Keratinocyte (primary cell): ENCODE measurements around the gene OR5H15. TPM values are rescaled to one million over a fixed set of nuclear protein-coding genes. Genes with fewer than 3 reads are reported as not detected.
"Not testable (repeated sequence)": the region's sequence is repeated elsewhere in the genome, so short reads cannot be mapped to it uniquely, and the experiment has no call there.

ENCODE experiments used
- DNase-seq: peaks from one replicate; pipeline ENCODE4 v3.0.0-alpha.2; 2011; ENCODE audit warnings: low read depth, missing footprints, low spot score
- FAIRE-seq: peaks from 2 replicates; lab custom pipeline; 2011; peaks lifted over from hg19 to GRCh38; lab: Jason Lieb, UNC
- H2AFZ ChIP-seq: 2 replicates; pipeline ENCODE4 v1.6.0; 2012; ENCODE audit warnings: low read length, control low read depth, inconsistent platforms; ENCODE audit not compliant: control insufficient read depth
- H3K27ac ChIP-seq: 2 replicates; pipeline ENCODE4 v1.5.1; 2011; ENCODE audit warnings: low read length; ENCODE audit not compliant: control insufficient read depth, insufficient read depth
- H3K27me3 ChIP-seq: 3 replicates; pipeline ENCODE4 v1.6.0; 2011; ENCODE audit warnings: low read length; ENCODE audit not compliant: control insufficient read depth, insufficient read depth; ENCODE audit errors: extremely low read depth
- H3K36me3 ChIP-seq, 2 experiments: 2 replicates in 1 of 2; 3 replicates in 1 of 2; pipeline ENCODE4 v1.5.1; 2011; ENCODE audit warnings: low read length in 2 of 2, mild to moderate bottlenecking in 1 of 2; ENCODE audit not compliant: control insufficient read depth in 2 of 2, insufficient read depth in 2 of 2; ENCODE audit errors: extremely low read depth in 1 of 2
- H3K4me1 ChIP-seq: 3 replicates; pipeline ENCODE4 v1.5.1; 2011; ENCODE audit warnings: low read length; ENCODE audit not compliant: control insufficient read depth, insufficient read depth; ENCODE audit errors: extremely low read depth
- H3K4me2 ChIP-seq: 3 replicates; pipeline ENCODE4 v1.6.0; 2011; ENCODE audit warnings: low read depth, low read length; ENCODE audit not compliant: control insufficient read depth, insufficient read depth; ENCODE audit errors: extremely low read depth
- H3K4me3 ChIP-seq, 3 experiments: fragments of 200-600 bp in 1 of 3; sonication (generic) in 1 of 3; 2 replicates in 2 of 3; 3 replicates in 1 of 3; pipeline ENCODE4 v1.5.1; 2011 to 2016; ENCODE audit warnings: low read length in 3 of 3, mild to moderate bottlenecking in 3 of 3, control low read depth in 2 of 3, inconsistent platforms in 1 of 3, low read depth in 1 of 3, mixed read lengths in 1 of 3, mixed run types in 1 of 3, moderate library complexity in 1 of 3; ENCODE audit not compliant: control insufficient read depth in 2 of 3, insufficient read depth in 2 of 3; ENCODE audit errors: extremely low read depth in 1 of 3
- H3K79me2 ChIP-seq: 2 replicates; pipeline ENCODE4 v1.6.0; 2012; ENCODE audit warnings: low read length; ENCODE audit not compliant: control insufficient read depth, insufficient read depth
- H3K9ac ChIP-seq: 3 replicates; pipeline ENCODE4 v1.6.0; 2011; ENCODE audit warnings: low read length; ENCODE audit not compliant: control insufficient read depth, insufficient read depth; ENCODE audit errors: extremely low read depth
- H3K9me1 ChIP-seq: 3 replicates; pipeline ENCODE4 v1.6.0; 2011; ENCODE audit warnings: low read length; ENCODE audit not compliant: control insufficient read depth, insufficient read depth; ENCODE audit errors: extremely low read depth
- H3K9me3 ChIP-seq: 2 replicates; pipeline ENCODE4 v1.5.1; 2012; ENCODE audit warnings: low read depth, low read length; ENCODE audit not compliant: control insufficient read depth
- H4K20me1 ChIP-seq: 3 replicates; pipeline ENCODE4 v1.6.0; 2011; ENCODE audit warnings: low read length; ENCODE audit not compliant: control insufficient read depth, insufficient read depth; ENCODE audit errors: extremely low read depth
- EZH2 ChIP-seq: IDR thresholded peaks from one replicate; pipeline ENCODE4 v1.6.1; 2012; ENCODE audit warnings: inconsistent platforms, mild to moderate bottlenecking, low read length, moderate library complexity
- dilution Hi-C: fragments of 300-500 bp; cut with MboI; formaldehyde crosslinking; loops from one replicate; pipeline ENCODE4 v1.7.0; 2020; ENCODE audit warnings: low sequenced_read_pairs; ENCODE audit not compliant: extremely low pct_ligation_motif_present
- polyA plus RNA-seq, 5 experiments: library from polyadenylated mRNA; depleted of rRNA in 3 of 5; stranded (reverse) in 3 of 5; stranded (forward) in 1 of 5; unstranded in 1 of 5; fragments of >200 nt; gene quantifications; 1 replicate in 1 of 5; 2 replicates in 3 of 5; 3 replicates in 1 of 5; pipeline versions ENCODE4 v1.2.1 to v1.2.3, GENCODE V29; 2011 to 2012; ENCODE audit warnings: missing spikeins in 2 of 5, low read depth in 1 of 5, low replicate concordance in 1 of 5
- TF ChIP-seq, protein P1 (sequence below), 3 experiments: IDR thresholded peaks in 1 of 3; conservative IDR thresholded peaks in 1 of 3; optimal IDR thresholded peaks in 1 of 3; 2 replicates in 2 of 3; 3 replicates in 1 of 3; pipeline versions ENCODE3 to v1.5.1; 2011; ENCODE audit warnings: low read length in 3 of 3, mild to moderate bottlenecking in 3 of 3, moderate library complexity in 2 of 3, control low read depth in 1 of 3, inconsistent platforms in 1 of 3; ENCODE audit not compliant: insufficient read depth in 2 of 3; ENCODE audit errors: extremely low read depth in 1 of 3

The OR5H15 gene
- polyA plus RNA-seq, 1 donor (not counting 4 experiments of a cell fraction or from before 2014, with no cell fraction given) = not detected

DNA sequence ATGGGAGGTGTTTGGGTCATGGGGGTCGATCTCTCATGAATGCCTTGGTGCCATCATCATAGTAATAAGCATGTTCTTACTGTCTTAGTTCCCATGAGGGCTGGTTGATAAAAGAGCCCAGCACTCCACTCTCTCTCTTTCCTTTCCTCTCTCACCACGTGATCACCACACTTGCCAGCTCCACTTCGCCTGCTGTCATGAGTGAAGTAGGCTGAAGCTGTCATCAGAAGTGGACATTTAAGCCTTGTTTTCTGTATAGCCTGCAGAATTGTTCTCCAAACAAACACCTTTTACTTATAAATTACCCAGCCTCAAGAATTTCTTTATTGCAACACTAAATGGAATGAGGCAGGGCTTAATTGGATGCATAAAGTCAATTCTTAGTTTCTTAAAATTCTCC lies 29.9 kb upstream of the OR5H15 start:
- Histone ChIP-seq H3K27me3 (no peaks in the 10 kb centered on the region), H3K4me2 (no peak overlapping the region), H3K27ac (no peak overlapping the region), H2AFZ (no peak overlapping the region), H4K20me1 (no peaks in the 10 kb centered on the region), H3K79me2 (no peaks in the 10 kb centered on the region), H3K4me3 (no peak overlapping the region), H3K36me3 (no peaks in the 10 kb centered on the region), H3K9ac (no peak overlapping the region), H3K9me1 (no peaks in the 10 kb centered on the region), H3K9me3 (no peaks in the 10 kb centered on the region), H3K4me1 (no peaks in the 10 kb centered on the region)
- dilution Hi-C loops = no loop called here
- DNase-seq = no peak
- TF ChIP-seq EZH2 = no peak
- TF ChIP-seq, protein P1, sequence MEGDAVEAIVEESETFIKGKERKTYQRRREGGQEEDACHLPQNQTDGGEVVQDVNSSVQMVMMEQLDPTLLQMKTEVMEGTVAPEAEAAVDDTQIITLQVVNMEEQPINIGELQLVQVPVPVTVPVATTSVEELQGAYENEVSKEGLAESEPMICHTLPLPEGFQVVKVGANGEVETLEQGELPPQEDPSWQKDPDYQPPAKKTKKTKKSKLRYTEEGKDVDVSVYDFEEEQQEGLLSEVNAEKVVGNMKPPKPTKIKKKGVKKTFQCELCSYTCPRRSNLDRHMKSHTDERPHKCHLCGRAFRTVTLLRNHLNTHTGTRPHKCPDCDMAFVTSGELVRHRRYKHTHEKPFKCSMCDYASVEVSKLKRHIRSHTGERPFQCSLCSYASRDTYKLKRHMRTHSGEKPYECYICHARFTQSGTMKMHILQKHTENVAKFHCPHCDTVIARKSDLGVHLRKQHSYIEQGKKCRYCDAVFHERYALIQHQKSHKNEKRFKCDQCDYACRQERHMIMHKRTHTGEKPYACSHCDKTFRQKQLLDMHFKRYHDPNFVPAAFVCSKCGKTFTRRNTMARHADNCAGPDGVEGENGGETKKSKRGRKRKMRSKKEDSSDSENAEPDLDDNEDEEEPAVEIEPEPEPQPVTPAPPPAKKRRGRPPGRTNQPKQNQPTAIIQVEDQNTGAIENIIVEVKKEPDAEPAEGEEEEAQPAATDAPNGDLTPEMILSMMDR (optimal IDR thresholded peaks at IDR 0.05 in 1 of 3, IDR thresholded peaks at IDR 0.05 in 1 of 3, conservative IDR thresholded peaks at IDR 0.05 in 1 of 3; ENCODE audit: extremely low read depth in 1 of 3, insufficient read depth in 2 of 3, low read length in 3 of 3) = no peak
- FAIRE-seq = no peak

DNA sequence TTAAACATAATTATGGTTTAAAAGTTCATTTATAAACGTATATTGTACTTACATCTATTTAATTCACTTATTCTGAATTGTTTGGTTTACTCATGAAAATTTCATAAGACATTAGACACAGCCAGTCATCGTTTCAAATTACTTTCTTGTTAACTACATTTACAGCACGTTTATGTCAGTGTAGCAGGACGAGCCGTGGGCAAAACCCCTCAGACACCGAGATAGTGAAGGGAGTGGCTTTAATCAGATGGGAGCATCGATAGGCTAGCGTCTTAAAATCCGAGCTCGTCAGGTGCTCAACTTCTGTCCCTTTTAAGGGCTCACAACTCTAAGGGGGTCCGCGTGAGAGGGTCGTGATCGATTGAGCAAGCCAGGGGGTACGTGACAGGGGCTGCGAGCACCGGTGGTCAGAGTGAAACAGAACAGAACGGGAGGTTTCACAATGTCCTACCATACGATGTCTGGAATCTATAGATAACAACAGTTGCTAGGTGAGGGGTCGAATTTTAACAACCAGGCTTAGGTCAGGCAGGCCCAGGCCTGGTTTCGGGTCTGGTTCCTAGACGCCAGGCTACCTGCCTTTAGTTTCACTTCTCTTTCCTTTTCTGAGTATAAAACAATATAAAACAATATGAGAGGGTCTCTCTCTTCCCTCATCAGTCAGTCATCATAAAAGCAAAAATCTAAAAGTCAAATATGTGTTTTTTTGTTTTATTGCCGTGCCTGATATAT lies 28.5 kb upstream of the OR5H15 start:
- H3K27ac ChIP-seq, DNase-seq, H3K79me2 ChIP-seq, H3K36me3 ChIP-seq, H2AFZ ChIP-seq, H3K9ac ChIP-seq, H3K4me3 ChIP-seq, H4K20me1 ChIP-seq, H3K9me1 ChIP-seq, FAIRE-seq, H3K9me3 ChIP-seq, H3K4me2 ChIP-seq, dilution Hi-C loops, H3K4me1 ChIP-seq, H3K27me3 ChIP-seq: not testable (repeated sequence)

DNA sequence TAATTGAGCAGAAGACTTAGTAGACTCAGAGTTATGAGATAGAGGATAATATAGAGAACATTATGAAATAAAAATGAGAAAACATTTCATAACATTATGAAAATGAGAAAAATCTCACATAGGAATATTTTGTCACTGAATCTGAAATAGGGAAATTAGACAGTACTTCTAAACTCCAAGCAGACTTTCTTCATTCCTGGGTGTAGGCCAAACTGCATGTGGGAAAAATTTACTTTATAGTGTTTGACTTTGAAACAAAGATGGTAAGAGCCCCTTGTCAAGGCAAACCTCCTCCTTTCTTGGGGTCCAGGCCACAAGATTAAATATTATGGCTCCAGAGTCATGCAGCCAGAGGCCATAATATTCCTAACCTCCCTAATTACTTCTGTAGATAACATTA lies 26.0 kb upstream of the OR5H15 start:
- Histone ChIP-seq H3K27ac (no peak overlapping the region), H3K27me3 (no peaks in the 10 kb centered on the region), H4K20me1 (no peaks in the 10 kb centered on the region), H3K4me3 (no peak overlapping the region), H3K79me2 (no peaks in the 10 kb centered on the region), H3K36me3 (no peaks in the 10 kb centered on the region), H3K9me1 (no peaks in the 10 kb centered on the region), H3K4me2 (no peak overlapping the region), H3K9me3 (no peaks in the 10 kb centered on the region), H2AFZ (no peak overlapping the region), H3K9ac (no peak overlapping the region), H3K4me1 (no peaks in the 10 kb centered on the region)
- DNase-seq (no peak), FAIRE-seq (no peak)
- dilution Hi-C loops = no loop called here
- TF ChIP-seq, protein P1 (optimal IDR thresholded peaks at IDR 0.05 in 1 of 3, IDR thresholded peaks at IDR 0.05 in 1 of 3, conservative IDR thresholded peaks at IDR 0.05 in 1 of 3; ENCODE audit: extremely low read depth in 1 of 3, insufficient read depth in 2 of 3, low read length in 3 of 3) = no peak
- TF ChIP-seq EZH2 = no peak
